Measurements from ENCODE around the gene CCNB2.
"Not testable (repeated sequence)": the region's sequence is repeated elsewhere in the genome, so short reads cannot be mapped to it uniquely, and the experiment has no call there.

CCNB2 gene

DNA sequence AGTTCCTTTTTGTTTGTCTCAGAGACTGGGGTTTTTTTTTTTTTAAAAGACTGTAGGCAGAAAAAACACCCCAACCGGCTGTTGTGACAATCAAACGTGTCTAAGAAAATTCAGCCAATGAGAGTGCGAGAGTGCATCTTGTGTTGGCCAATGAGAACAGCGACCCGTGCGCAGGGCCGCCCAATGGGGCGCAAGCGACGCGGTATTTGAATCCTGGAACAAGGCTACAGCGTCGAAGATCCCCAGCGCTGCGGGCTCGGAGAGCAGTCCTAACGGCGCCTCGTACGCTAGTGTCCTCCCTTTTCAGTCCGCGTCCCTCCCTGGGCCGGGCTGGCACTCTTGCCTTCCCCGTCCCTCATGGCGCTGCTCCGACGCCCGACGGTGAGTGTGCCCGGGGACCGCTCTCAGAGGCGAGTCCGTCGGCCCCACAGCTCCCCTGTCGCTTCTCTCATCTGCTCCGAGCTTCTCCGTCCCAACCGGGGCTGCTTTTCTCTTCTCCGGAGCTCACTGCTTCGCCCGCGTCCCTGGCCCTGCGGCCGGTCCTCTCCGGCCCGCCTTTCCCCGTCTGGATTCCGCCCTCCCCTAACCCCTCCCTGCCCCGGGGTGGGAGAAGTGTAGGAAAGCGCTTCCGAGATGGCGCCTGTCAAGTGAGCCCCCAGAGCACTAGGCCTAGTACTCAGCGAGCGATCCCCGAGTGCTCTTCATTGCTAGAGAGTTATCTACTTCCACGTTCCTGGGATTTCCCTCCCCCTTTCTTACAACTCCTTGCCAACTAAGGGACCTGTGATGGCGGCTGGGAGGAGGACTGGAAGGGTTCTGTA is at the start of gene CCNB2:
Gene CCNB2 (plus strand): TSS at position 235 of the 821 bp plus-strand sequence. CDS start 123 bp downstream, at position 358.
- peak; percentile 94 to 98 (median 98) for DNase-seq

DNA sequence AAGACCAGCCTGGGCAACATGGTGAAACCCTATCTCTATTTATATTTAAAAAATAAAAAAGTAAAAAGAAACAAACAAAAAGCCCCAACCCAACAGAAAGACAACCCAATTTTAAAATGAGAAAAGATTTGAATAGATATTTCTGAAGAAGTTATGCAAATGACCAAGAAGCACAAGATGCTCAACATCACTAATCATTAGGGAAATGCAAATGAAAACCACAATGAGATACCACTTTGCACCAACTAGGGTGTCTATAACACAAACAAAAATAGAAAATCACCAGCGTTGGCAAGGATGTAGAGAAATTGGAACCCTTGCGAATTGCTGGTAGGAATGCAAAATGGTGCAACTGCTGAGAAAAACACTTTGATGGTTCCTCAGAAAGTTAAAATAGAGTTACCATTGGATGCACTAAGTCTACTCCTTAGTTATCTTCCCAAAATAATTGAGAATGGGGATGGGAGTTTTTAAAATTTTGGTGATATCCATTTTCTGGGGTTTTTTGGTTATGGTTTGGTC is 45.8 kb upstream of the CCNB2 start:
- no peak for DNase-seq

DNA sequence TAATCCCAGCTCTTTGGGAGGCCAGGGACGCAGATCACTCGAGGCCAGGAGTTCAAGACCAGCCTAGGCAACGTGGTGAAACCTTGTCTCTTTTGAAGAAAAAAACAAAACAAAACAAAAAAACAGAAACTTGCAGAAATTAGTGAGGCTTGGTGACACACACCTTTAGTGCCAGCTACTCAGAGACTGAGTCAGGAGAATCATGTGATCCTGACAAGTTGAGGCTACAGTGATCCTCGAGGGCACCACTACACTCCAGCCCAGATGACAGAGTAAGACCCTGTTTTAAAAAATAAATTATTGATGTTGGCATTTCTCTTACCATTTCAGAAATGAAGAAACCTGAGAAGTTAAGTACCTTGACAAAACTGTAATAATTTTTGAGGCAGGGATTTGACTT is 44.6 kb upstream of the CCNB2 start:
- DNase-seq = no peak

DNA sequence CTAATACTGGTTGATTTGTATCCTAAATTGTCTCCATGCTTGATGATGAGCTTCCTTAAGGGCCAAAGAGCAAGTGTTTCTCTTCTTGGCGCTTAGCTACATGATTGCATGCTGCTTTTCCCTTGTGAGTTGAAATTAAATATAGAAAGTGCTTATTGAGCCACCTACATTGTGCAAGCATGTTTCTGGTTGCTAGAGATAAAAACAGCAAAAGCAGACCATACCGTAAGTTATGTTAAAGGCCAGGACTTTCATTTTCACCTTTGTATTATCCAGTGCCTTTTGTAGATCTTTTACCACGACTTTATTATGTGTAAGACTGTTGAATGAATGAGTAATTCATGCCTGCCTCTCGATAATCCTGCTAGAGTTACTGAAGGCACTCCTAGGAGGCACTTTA is 41.9 kb upstream of the CCNB2 start:
- DNase-seq = peak in 1 of 3 donors; percentile 8

DNA sequence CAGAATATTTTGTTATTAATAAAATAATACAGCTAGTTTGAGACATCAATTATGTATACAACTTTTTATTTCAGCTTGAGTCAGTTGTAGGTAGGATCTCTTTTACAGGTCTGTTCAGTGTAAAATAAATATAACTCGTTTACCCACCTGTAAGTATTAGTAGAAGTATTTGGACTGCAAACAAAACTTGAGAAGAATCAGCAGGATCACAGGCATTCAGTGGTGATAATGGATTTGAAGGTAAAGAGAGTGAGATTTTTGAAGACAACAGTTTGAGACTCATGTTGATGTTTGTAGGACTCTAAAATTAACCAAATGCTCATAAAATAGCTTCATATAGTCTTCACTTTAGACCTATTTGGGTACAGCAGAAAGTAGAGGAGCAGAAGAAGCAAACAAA is 35.5 kb upstream of the CCNB2 start:
- DNase-seq = no peak

DNA sequence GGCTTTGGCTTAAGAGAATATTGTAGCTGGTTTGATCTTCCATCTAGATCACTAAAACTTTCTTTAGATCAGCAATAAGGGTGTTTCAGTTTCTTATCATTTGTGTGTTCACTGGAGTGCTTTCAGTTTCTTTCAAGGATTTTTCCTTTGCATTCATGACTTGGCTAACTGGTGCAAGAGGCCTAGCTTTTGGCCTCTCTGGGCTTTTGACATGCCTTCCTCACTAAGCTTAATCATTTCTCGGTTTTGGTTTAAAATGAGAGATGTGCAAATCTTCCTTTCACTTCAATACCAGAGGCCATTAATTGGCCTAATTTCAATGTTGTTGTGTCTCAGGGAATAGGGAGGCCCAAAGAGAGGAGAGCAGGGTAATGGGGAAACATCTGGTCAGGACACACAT is 30.3 kb upstream of the CCNB2 start:
- no peak for DNase-seq

DNA sequence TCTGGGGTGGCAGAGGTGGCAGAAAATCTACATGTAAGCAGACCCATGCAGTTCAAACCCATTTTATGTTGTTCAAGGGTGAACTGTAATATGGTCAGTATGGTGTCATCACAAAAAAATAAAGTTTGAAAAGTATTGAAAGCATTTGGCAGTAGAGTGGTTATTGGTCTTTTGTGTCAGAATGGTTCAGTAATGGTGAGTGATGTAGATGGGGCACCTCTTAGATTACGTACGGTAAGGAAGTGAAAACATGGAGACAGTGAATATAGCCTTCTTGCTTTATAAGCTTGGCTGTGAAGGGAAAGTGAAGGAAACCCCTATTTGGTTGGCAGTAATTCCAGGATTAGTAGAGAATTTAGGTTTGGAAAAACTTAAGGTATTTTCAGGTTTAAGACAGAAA is 17.2 kb upstream of the CCNB2 start:
- DNase-seq = no peak

DNA sequence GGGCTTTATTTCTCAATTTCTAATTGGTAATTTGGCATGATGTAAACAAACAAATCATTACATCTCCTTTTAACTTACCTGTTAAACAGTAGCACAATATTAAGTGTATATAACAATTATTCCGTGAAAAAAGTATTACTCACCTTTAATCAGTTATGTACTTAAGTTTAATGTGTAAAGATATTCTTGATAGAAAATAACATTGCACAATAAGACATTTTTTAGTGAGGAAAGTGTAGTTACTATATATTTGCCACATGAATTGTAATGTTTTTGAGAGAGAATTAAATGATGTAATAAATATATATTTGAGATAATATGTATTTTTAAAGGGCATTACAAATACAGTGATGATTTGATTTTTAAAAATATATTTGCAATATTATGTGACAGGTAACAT is 10.9 kb upstream of the CCNB2 start:
- no peak for DNase-seq

DNA sequence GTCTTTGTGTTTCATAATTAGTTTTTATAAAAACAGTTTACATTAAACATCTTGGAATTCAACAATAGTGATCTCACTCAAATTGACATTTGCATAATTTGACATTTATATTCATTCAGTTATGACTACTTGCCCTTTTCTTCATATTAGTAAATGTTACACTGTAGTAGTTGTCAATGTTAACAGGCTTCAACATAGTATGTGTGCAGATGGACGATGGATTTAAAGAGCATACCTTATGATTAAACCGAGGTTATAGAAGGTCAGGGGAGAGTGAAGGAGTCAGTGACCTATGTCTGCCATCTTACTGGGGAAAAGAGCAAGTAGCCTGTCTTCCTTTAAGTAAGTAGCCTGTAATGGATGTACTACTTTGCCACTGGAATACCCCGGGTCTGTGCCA is 8.5 kb upstream of the CCNB2 start:
- no peak for DNase-seq

DNA sequence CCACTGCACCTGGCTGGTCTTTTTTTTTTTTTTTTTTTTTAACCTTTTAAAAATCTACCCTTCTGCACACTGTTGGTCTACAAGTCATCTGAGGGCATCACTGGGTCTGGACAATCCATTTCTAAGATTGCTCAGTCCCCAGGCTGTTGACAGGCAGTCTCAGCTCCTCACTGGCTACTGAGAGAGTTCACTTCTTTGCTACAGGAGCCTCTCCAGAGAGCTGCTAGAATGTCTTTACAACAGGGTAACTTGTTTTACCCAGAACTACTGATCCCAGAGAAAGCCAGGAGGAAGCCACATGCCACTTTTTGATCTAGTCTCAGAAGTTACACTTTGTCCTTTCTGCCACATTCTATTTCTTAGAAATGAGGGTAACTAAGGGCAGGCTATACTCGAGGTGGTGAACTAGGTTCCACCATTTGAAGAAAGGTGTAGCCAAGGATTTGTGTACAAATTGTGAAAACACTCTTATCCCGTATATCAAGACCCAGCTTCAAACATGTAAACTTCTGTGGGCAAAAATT is 5.7 kb upstream of the CCNB2 start:
- DNase-seq = no peak

DNA sequence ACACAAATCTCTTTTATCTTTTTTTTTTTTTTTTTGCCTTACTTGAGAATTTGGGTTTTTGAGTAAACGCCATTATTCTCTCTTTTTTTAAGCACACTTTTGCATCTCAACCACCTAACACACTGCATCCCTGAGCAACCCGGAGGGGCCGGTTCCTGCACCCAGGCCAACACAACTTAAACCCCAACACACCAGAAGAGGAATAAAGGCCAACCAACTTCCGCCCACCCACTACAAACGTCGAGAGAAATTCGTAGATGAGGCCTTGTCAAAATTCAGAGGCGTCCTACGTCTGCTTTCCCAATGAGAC is 389 bp upstream of the CCNB2 start:
- DNase-seq = no peak

DNA sequence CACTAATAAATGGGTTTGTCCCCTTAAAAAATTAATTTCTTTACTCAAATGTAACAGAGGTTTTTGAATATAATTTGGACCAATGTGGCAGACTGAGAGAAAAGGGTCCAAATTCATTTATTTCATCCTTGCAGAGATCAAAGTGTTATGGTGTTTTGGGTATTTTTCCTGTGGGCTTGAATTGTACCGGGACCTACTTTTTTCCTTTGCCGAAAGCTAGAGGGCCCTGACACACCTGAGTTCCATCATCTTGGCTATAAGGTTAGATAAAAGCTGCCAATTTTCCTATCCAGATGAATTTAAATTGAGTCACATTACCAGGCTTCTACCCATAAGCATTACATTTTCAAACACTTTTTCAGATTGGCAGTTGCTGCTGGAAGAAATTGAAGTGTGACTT is 908 bp downstream of the CCNB2 start:
- DNase-seq = no peak

DNA sequence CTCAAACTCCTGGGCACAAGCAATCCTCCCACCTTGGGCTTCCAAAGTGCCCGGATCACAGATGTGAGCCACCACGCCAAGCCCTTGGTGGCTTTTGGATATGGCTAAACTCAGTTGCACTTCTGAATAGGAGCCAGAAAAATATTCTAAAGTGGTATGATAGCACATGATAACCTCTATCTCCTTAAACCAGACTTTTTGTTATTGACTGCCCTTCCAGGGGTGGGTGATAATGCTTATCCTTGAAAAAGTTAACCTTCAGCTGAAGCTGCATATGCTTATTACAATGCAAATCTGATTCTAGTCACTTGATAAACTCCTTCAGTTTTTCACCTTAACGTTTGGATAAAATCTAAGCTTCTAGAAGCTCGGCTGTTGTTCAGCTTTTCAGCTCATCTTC is 6.3 kb downstream of the CCNB2 start:
- no peak for DNase-seq

DNA sequence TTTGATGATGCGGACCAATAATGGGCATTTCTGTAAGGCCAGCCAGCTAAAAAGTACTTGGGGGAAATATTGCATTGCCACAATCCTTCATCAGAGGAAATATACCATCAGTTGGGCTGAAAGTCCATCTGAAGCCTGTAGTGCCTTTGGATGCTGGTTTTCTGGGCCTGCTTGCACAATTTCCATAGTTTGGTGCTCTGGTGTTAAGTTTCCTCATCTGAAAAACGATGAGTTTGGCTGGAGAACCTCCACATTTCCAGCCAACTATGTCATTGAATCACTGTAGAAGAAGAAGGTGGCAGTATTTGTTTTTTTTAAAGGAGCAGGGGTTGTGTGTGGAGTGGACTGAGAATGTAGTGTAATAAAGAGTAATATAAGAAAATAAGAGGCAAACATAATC is 10.1 kb downstream of the CCNB2 start:
- DNase-seq = no peak

DNA sequence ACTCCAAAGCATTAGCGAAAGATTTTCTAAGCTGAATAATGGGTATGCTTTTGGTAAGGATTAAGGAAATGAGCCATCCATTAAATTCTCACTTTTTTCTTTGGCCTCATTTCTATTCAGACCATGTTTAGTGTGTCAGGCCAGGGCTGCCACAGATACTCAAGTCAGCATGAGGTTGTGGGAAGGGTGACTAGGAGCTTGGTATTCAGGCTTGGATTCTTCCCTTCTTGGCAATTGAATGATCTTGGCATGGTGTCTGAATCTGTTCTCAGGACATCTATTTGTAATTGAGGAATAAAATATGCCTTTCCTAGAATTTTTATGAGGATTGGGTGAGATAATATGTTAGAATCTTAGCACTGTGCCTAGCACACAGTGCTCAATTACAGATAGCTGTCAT is 11.2 kb downstream of the CCNB2 start:
- no peak for DNase-seq

DNA sequence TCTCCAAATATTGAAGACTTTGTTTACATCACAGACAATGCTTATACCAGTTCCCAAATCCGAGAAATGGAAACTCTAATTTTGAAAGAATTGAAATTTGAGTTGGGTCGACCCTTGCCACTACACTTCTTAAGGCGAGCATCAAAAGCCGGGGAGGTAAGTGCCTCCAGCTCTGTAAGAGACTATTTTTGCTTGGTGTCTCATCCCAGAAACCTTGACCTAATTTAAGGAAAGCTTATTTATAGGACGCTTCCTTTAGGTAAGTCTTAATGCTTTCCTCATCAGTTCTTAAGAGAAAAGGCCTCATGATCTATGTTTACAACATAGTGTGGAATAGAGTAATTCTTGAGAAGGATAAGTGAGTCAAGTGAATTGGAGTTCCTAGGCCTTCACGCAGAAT is 11.8 kb downstream of the CCNB2 start:
- no peak for DNase-seq

DNA sequence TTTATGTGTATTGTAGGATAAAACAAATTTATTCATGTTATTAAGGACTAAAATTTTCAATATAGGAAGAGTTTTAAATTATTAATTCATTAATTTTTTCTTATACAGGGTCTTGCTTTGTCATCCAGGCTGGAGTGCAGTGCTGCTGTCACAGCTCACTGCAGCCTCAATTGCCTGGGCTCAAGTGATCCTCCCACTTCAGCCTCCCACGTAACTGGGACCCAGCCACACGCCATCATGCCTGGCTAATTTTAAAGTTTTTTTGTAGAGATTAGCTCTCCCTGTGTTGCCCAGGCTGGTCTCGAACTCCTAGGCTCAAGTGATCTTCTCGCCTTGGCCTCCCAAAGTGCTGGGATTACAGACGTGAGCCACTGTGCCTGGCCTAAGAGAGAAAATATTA is 14.7 kb downstream of the CCNB2 start:
- no peak for DNase-seq

DNA sequence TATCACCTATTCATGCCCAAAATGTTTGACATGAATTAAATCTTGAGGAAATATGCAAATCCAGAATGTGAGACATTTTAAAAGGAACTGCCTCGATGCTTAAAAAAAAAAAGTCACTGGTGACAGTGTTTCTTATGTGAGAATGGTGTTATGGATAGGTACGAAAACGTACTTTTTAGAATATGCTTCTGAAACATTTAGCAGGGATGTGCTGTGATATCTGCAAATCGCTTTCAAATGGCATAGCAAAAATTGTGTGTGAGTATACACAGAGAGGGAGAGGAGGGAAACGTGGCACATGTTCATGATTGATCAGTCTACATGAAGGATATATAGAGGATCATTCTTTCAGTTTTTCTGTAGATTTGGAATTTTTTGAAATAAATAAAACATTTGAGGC is 16.0 kb downstream of the CCNB2 start:
- no peak for DNase-seq

DNA sequence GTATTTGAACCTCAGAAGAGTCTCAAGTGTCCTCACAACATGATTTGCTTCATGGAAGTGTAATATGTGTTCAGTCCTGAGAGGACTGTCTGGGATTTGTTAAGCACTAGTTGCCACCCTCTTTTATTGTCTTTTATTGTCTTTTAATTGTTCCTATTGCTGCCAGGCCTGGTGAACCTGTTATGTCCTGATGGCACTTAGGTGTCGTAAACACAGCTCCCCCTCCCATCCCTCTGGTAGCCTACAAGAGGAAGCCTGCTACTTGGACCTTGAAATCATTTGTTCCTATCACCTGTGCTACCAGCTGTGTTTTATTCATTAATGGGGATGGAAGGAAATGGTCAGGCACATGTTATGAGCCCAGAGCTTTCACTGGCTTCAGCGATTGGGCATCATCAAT is 19.3 kb downstream of the CCNB2 start:
- no peak for DNase-seq

DNA sequence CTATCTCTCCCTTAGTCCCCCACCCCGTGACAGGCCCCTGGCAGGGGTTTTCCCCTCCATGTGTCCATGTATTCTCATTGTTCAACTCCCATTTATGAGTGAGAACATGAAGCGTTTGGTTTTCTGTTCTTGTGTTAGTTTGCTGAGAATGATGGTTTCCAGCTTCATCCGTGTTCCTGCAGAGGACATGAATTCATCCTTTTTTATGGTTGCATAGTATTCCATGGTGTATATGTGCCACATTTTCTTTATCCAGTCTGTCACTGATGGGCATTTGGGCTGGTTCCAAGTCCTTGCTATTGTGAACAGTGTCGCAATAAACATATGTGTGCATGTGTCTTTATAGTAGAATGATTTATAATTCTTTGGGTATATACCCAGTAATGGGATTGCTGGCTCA is 20.7 kb downstream of the CCNB2 start:
- DNase-seq = not testable (repeated sequence)

DNA sequence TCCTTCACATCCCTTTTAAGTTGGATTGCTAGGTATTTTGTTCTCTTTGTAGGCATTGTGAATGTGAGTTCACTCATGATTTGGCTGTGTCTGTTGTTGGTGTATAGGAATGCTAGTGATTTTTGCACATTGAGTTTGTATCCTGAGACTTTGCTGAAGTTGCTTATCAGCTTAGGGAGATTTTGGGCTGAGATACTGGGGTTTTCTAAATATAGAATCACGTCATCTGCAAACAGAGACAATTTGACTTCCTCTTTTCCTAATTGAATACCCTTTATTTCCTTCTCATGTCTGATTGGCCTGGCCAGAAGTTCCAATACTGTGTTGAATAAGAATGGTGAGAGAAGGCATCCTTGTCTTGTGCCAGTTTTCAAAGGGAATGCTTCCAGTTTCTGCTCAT is 22.3 kb downstream of the CCNB2 start:
- DNase-seq = peak; percentile 35 to 56 (median 48)

DNA sequence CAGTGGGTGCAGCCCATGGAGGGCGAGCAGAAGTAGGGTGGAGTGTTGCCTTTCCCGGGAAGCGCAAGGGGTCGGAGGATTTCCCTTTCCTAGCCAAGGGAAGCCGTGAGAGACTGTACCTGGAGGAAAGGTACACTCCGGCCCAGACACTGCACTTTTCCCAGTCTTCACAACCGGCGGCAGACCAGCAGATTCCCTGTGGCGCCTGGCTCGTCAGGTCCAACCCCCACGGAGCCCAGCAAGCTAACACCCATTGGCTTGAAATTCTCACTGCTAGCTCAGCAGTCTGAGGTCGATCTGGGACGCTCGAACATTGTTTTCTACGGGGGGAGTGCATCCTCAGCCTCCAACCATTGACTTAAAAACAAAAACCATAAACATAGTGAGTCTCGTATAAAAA is 26.5 kb downstream of the CCNB2 start:
- DNase-seq = no peak

DNA sequence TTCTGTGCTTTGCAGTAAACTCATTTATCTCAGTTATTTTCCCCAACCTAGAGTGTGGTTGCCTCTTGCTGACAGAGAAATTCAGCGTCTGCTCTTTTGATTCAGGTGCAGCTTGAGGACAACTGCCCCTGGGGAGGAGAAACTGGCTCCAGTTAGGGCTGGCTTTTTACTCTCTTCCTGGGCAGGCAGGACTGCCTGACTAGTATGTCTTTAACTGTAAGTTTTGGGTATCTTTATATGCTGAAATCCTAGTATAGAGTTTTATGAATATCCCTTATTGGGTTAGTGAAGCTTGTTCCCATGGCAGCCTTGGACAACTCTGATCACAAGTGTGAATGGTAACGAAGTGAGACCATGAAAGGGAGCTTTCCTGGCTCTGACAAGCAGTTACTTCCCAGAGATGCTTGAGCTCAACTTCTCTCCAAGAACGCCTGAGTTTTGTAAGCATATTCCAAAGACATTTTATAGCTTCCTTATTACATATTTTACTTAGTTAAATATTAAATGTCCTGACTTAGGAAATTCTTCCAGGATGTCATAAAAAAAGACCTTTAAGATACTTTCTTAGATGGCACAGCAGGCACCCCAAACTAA is 27.1 kb downstream of the CCNB2 start:
- DNase-seq = no peak

DNA sequence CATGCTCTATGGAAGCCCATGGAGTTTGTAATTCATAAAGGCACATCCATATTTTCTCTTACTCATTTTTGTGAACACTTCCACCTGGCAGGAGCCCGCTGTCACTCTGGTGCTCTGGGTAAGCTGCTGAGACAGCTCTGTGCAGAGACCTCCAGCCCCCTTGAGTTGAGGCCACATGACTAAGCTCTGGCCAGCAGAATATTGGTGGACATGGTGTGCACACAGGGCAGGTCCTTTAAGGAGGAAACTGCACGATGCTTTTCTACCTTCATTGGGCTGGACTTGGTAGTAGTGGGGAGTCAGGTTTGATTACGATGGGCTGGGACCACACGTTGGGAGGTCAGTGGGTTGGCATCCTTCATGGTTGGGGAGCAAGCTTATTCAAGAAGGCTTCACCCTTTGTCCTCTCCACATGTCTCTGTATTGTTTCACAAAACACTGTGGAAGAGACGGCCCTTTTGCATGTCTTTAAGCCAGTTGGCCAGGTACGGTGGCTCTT is 29.0 kb downstream of the CCNB2 start:
- DNase-seq = no peak
